ENCODE measurements around the gene SUCLG2.

DNA sequence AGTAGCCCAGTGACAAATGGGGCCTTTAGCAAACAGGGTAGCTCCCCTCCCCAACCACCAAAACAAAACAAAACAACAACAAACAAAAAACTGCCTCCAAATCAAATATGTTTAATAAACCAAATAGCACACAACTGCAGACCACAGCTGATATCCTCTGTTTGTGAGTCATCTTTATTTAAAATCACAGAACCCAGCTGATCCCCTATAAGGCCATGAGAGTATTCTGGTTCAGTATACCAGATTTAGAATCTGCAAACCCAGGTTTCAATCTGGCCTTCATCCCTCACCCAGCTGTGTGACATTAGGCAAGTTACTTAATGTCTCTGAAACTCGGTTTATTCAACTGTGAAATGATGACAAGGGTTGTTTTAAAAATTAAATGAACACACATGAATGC is 124.5 kb downstream of the SUCLG2 start:
- no peak for TF ChIP-seq POLR2AphosphoS5 (IDR thresholded peaks at IDR 0.05; ENCODE audit: low read depth, low read length)
- no peak for TF ChIP-seq SPI1 (IDR thresholded peaks at IDR 0.05; ENCODE audit: low read depth, low read length)
- no peak for TF ChIP-seq POLR2A (IDR thresholded peaks at IDR 0.05; ENCODE audit: low read depth, low read length)
- no peak for TF ChIP-seq TAF1 (IDR thresholded peaks at IDR 0.05; ENCODE audit: low read depth, low read length)

Data from GM12891 (cell line).